Epithelial cell of proximal tubule (primary cell): ENCODE data around the gene KLHL24. TPM values are rescaled to one million over a fixed set of nuclear protein-coding genes. Genes with fewer than 3 reads are reported as not detected.

Experiments
- DNase-seq: peaks from one replicate; pipeline ENCODE4 v3.0.0-alpha.2; 2011; ENCODE audit warnings: low read depth
- H3K4me3 ChIP-seq: 2 replicates; pipeline ENCODE4 v1.5.1; 2011; ENCODE audit warnings: low read depth, mild to moderate bottlenecking, low read length
- CTCF ChIP-seq: conservative IDR thresholded peaks from 2 replicates; pipeline ENCODE4 v1.5.1; 2012; ENCODE audit warnings: low read depth, mild to moderate bottlenecking, low read length
- total RNA-seq: library from RNA; depleted of rRNA; stranded (reverse); fragments of >200 nt; gene quantifications from 2 replicates; pipeline ENCODE4 v1.2.3, GENCODE V29; 2015

Gene KLHL24
- total RNA-seq, 1 donor from 2014 or later: 20.6 TPM

GRCh38 chr3:183711516-183711915 lies 76.1 kb downstream of the KLHL24 start:
- no peak overlapping the region for H3K4me3 ChIP-seq
- DNase-seq: no peak
- TF ChIP-seq CTCF: no peak

- DNase-seq: no peak
- TF ChIP-seq CTCF: no peak
- H3K4me3 ChIP-seq: no peak overlapping the region
Measured at GRCh38 chr3:183714622-183715021, 79.2 kb downstream of the KLHL24 start.

GRCh38 chr3:183718012-183718411 lies 82.6 kb downstream of the KLHL24 start:
- DNase-seq: no peak
- H3K4me3 ChIP-seq: no peak overlapping the region
- no peak for TF ChIP-seq CTCF

GRCh38 chr3:183725387-183725786 lies 90.0 kb downstream of the KLHL24 start:
- no peak for DNase-seq

GRCh38 chr3:183728204-183728603 lies 92.8 kb downstream of the KLHL24 start:
- TF ChIP-seq CTCF: no peak
- no peak for DNase-seq
- no peak overlapping the region for H3K4me3 ChIP-seq

More at GRCh38 chr3:183725387-183725786, 90.0 kb downstream of the KLHL24 start:
- H3K4me3 ChIP-seq: no peak overlapping the region
- TF ChIP-seq CTCF: no peak

- no peak for TF ChIP-seq CTCF
- H3K4me3 ChIP-seq: no peak overlapping the region
- no peak for DNase-seq
Measured at GRCh38 chr3:183730361-183730760, 94.9 kb downstream of the KLHL24 start.

- no peak for TF ChIP-seq CTCF
- no peak overlapping the region for H3K4me3 ChIP-seq
- DNase-seq: no peak
Measured at GRCh38 chr3:183731611-183732010, 96.2 kb downstream of the KLHL24 start.
